Endothelial cell of umbilical vein (primary cell): Measurements from ENCODE around the gene ADAMTS19. TPM values are rescaled to one million over a fixed set of nuclear protein-coding genes. Genes with fewer than 3 reads are reported as not detected.

Experiments used
- BruUV-seq: library from RNA; stranded (reverse); fragments of 400-500 nt; replicated peaks from 2 replicates; lab custom pipeline; 2021; lab: Mats Ljungman, UMichigan
- CTCF ChIA-PET: fragments of 300-600, 350-600 bp; sonication (Branson Sonifier 250); formaldehyde crosslinking; loops from one replicate; lab custom pipeline; 2021; ENCODE audit warnings: antibody characterized with exemption, inconsistent platforms; lab: Charles Lee
- POLR2A ChIA-PET: fragments of 300-600, 350-600 bp; sonication (Branson Sonifier 250); formaldehyde crosslinking; loops from one replicate; lab custom pipeline; 2021; ENCODE audit warnings: antibody characterized with exemption, inconsistent platforms; lab: Charles Lee
- DNase-seq: peaks from one replicate; pipeline ENCODE4 v3.0.0-alpha.2; 2011; ENCODE audit warnings: low read depth, low spot score
- FAIRE-seq: peaks from 2 replicates; lab custom pipeline; 2011; peaks lifted over from hg19 to GRCh38; lab: Jason Lieb, UNC
- H2AFZ ChIP-seq: 2 replicates; pipeline ENCODE4 v1.6.0; 2012; ENCODE audit warnings: low read depth, low read length, control low read depth, inconsistent platforms
- H3K27ac ChIP-seq: 2 replicates; pipeline ENCODE4 v1.5.1; 2011; ENCODE audit warnings: low read depth, mild to moderate bottlenecking, control low read depth, low read length, moderate library complexity; ENCODE audit not compliant: insufficient read depth
- H3K27me3 ChIP-seq, 2 experiments: 2 replicates each; pipeline versions ENCODE4 v1.6.0 to v1.6.1; 2011; ENCODE audit warnings: low read length in 2 of 2, mixed read lengths in 1 of 2; ENCODE audit not compliant: control insufficient read depth in 2 of 2, insufficient read depth in 2 of 2
- H3K36me3 ChIP-seq, 2 experiments: 2 replicates in 1 of 2; 3 replicates in 1 of 2; pipeline ENCODE4 v1.5.1; 2011; ENCODE audit warnings: low read length in 2 of 2, mild to moderate bottlenecking in 1 of 2, moderate library complexity in 1 of 2; ENCODE audit not compliant: control insufficient read depth in 2 of 2, insufficient read depth in 2 of 2; ENCODE audit errors: extremely low read depth in 1 of 2
- H3K4me1 ChIP-seq: 3 replicates; pipeline ENCODE4 v1.5.1; 2011; ENCODE audit warnings: mild to moderate bottlenecking, low read length; ENCODE audit not compliant: control insufficient read depth, insufficient read depth; ENCODE audit errors: extremely low read depth
- H3K4me2 ChIP-seq: 2 replicates; pipeline ENCODE4 v1.6.1; 2011; ENCODE audit warnings: low read length, control low read depth, mixed read lengths; ENCODE audit not compliant: insufficient read depth
- H3K4me3 ChIP-seq, 3 experiments: fragments of 200-600 bp in 1 of 3; sonication (generic), shearing (Covaris generic) in 1 of 3; replicated peaks in 1 of 3; 2 replicates each; pipeline ENCODE4 v1.5.1; 2011 to 2016; ENCODE audit warnings: control low read depth in 3 of 3, low read length in 3 of 3, mild to moderate bottlenecking in 2 of 3, inconsistent platforms in 1 of 3, low read depth in 1 of 3, moderate library complexity in 1 of 3; ENCODE audit not compliant: insufficient read depth in 1 of 3
- H3K79me2 ChIP-seq: 2 replicates; pipeline ENCODE4 v1.6.0; 2012; ENCODE audit warnings: low read length, inconsistent platforms; ENCODE audit not compliant: control insufficient read depth, insufficient read depth
- H3K9ac ChIP-seq: replicated peaks from 2 replicates; pipeline ENCODE3; 2011; ENCODE audit warnings: low read length, control low read depth; ENCODE audit not compliant: insufficient read depth; ENCODE audit errors: extremely low read depth
- H3K9me1 ChIP-seq: replicated peaks from 3 replicates; pipeline ENCODE4 v1.6.0; 2011; ENCODE audit warnings: mild to moderate bottlenecking, low read length; ENCODE audit not compliant: control insufficient read depth, insufficient read depth; ENCODE audit errors: extremely low read depth
- H3K9me3 ChIP-seq: replicated peaks from 2 replicates; pipeline ENCODE4 v1.5.1; 2012; ENCODE audit warnings: low read length, inconsistent platforms; ENCODE audit not compliant: control insufficient read depth, insufficient read depth
- H4K20me1 ChIP-seq: replicated peaks from 2 replicates; pipeline ENCODE3; 2011; ENCODE audit warnings: mild to moderate bottlenecking, low read length; ENCODE audit not compliant: control insufficient read depth, insufficient read depth; ENCODE audit errors: extremely low read depth
- EZH2 ChIP-seq: IDR thresholded peaks from 2 replicates; pipeline ENCODE4 v1.6.1; 2012; ENCODE audit warnings: borderline replicate concordance, low read depth, mild to moderate bottlenecking, moderate library complexity, low read length, inconsistent platforms; ENCODE audit not compliant: severe bottlenecking
- FOS ChIP-seq: IDR thresholded peaks from 2 replicates; pipeline ENCODE4 v1.6.1; 2011; ENCODE audit warnings: mild to moderate bottlenecking, low read length, moderate library complexity, borderline replicate concordance; ENCODE audit not compliant: insufficient read depth
- GATA2 ChIP-seq: IDR thresholded peaks from 2 replicates; pipeline ENCODE4 v1.7.0; 2011; ENCODE audit warnings: low read depth, mild to moderate bottlenecking, moderate library complexity, mixed read lengths, low read length; ENCODE audit not compliant: insufficient read length, insufficient read depth
- JUN ChIP-seq: IDR thresholded peaks from 2 replicates; pipeline ENCODE4 v1.6.1; 2011; ENCODE audit warnings: borderline replicate concordance, low read depth; ENCODE audit not compliant: insufficient read length, insufficient read depth
- MYC ChIP-seq: IDR thresholded peaks from one replicate; pipeline ENCODE4 v1.6.1; 2011; ENCODE audit warnings: mild to moderate bottlenecking, low read depth, low read length
- POLR2A ChIP-seq: IDR thresholded peaks from 2 replicates; pipeline ENCODE4 v1.6.1; 2012; ENCODE audit warnings: low read depth, mild to moderate bottlenecking, control low read depth, low read length
- POLR2AphosphoS5 ChIP-seq: IDR thresholded peaks from 2 replicates; pipeline ENCODE4 v1.6.1; 2012; ENCODE audit warnings: low read depth, mild to moderate bottlenecking, control low read depth, low read length, moderate library complexity; ENCODE audit not compliant: insufficient read depth
- dilution Hi-C: fragments of 300-500 bp; cut with MboI; formaldehyde crosslinking; loops from one replicate; pipeline ENCODE4 v1.15.0; 2019; ENCODE audit warnings: low sequenced_read_pairs; ENCODE audit not compliant: extremely low pct_ligation_motif_present
- intact Hi-C: fragments of 100-400 bp; cut with micrococcal nuclease; formaldehyde crosslinking; loops from one replicate; pipeline ENCODE4 v1.10.0; 2022
- polyA plus RNA-seq, 4 experiments: library from polyadenylated mRNA; depleted of rRNA in 3 of 4; stranded (reverse) in 3 of 4; unstranded in 1 of 4; fragments of >200 nt; gene quantifications; 2 replicates each; pipeline versions ENCODE4 v1.2.1 to v1.2.3, GENCODE V29; 2011 to 2012; ENCODE audit warnings: missing spikeins in 1 of 4
- total RNA-seq: library from RNA; stranded (reverse); gene quantifications from 2 replicates; pipeline ENCODE4 v1.2.3, GENCODE V29; 2021
- TF ChIP-seq, protein P1 (sequence below): IDR thresholded peaks from 2 replicates; pipeline ENCODE4 v1.6.1; 2011; ENCODE audit not compliant: insufficient read depth, insufficient read length
- TF ChIP-seq, protein P2 (sequence below), 2 donors: IDR thresholded peaks; 1 replicate in 1 of 2; 2 replicates in 1 of 2; pipeline ENCODE4 v1.5.1; 2011; ENCODE audit warnings: low read length in 2 of 2, mild to moderate bottlenecking in 2 of 2, moderate library complexity in 2 of 2, control low read depth in 1 of 2, inconsistent platforms in 1 of 2, low read depth in 1 of 2; ENCODE audit not compliant: insufficient read depth in 1 of 2; ENCODE audit errors: extremely low read depth in 1 of 2

ADAMTS19 gene
- total and polyA plus RNA-seq, 2 donors (not counting 3 experiments of a cell fraction or from before 2014, with no cell fraction given), result not detected

DNA sequence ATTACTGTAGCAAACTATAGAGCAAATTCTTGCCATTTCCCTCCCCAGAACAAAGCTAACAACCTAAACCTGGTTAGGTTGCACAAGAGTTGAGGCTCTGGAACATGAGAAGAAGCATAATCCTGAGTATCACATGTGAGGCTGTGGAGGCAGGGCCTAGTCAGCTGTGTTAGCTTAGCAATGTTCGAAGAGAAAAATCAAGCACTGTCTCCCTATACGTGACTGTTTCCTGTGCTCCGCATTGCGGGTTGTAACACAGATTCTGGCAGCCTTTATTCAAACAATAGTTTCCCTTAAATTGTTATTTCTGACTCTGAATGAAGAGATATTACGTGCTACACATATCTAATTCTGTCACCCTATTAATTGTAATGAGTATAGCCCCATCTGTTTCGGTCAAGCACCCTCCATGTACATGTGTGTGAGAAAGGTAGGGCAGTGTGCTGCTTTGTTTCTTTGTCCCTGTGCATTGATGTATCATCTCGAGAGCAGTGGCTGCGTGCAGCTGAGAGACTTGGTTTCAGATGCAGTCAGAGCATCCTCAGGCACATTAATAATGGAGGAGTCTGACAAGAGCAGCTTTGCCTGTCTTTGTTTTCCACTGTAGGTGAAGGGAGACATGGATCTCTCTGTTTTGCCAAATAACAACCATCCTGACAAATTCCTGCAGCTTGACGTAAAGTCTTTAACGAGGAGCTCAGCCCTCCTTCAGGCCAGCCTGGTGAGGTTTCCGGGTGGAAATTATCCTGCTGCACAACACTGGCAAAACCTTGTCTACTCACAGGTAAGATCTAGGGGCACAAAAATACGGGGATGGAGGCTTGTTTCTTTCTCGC, 287.7 kb downstream of the ADAMTS19 start, which contains the start of gene MINAR2:
MINAR2 (plus strand) TSS at position 523 of the 836 bp plus-strand sequence; CDS start at position 620, 97 bp downstream.
- H3K9ac ChIP-seq, result no peak within 1 kb of the TSS
- H3K27me3 ChIP-seq, result no peaks in the 10 kb centered on the region
- BruUV-seq, result no TSS peak
- no peaks in the 10 kb centered on the region for H4K20me1 ChIP-seq
- no peak within 1 kb of the TSS for H2AFZ ChIP-seq
- H3K4me2 ChIP-seq, result no peak within 1 kb of the TSS
- dilution Hi-C loops, result no loop called here
- H3K4me1 ChIP-seq, result no peaks in the 10 kb centered on the region
- H3K36me3 ChIP-seq, result no peaks in the 10 kb centered on the region
- DNase-seq (no peak), FAIRE-seq (no peak)
- ChIA-PET CTCF (interaction anchor here (1.3 to 1.6 kb wide), 2 partner anchors 11 to 18 kb away, joined by 3 read pairs; no protein-coding TSS in a partner anchor), POLR2A (no interaction called here)
- no peak within 1 kb of the TSS for H3K27ac ChIP-seq
- H3K9me1 ChIP-seq, result no peaks in the 10 kb centered on the region
- H3K4me3 ChIP-seq, result no peak within 1 kb of the TSS
- TF ChIP-seq POLR2A (no peak), EZH2 (no peak), MYC (no peak), FOS (no peak), GATA2 (no peak), POLR2AphosphoS5 (no peak), JUN (no peak)
- TF ChIP-seq, protein P1, sequence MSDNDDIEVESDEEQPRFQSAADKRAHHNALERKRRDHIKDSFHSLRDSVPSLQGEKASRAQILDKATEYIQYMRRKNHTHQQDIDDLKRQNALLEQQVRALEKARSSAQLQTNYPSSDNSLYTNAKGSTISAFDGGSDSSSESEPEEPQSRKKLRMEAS, result no peak
- TF ChIP-seq, protein P2, sequence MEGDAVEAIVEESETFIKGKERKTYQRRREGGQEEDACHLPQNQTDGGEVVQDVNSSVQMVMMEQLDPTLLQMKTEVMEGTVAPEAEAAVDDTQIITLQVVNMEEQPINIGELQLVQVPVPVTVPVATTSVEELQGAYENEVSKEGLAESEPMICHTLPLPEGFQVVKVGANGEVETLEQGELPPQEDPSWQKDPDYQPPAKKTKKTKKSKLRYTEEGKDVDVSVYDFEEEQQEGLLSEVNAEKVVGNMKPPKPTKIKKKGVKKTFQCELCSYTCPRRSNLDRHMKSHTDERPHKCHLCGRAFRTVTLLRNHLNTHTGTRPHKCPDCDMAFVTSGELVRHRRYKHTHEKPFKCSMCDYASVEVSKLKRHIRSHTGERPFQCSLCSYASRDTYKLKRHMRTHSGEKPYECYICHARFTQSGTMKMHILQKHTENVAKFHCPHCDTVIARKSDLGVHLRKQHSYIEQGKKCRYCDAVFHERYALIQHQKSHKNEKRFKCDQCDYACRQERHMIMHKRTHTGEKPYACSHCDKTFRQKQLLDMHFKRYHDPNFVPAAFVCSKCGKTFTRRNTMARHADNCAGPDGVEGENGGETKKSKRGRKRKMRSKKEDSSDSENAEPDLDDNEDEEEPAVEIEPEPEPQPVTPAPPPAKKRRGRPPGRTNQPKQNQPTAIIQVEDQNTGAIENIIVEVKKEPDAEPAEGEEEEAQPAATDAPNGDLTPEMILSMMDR (IDR thresholded peaks at IDR 0.05; ENCODE audit: extremely low read depth in 1 of 2, insufficient read depth in 1 of 2, low read depth in 1 of 2, low read length in 2 of 2), result no peak
- intact Hi-C loops, result no loop called here
- H3K9me3 ChIP-seq, result no peaks in the 10 kb centered on the region
- no peaks in the 10 kb centered on the region for H3K79me2 ChIP-seq
